Progenitor cell of endocrine pancreas (in vitro differentiated cells): ENCODE data around the gene PEX19. TPM values are rescaled to one million over a fixed set of nuclear protein-coding genes. Genes with fewer than 3 reads are reported as not detected.

Source experiments
- DNase-seq: peaks from one replicate; pipeline ENCODE4 v3.0.0; 2021; ENCODE audit warnings: low spot score; ENCODE audit not compliant: unreplicated experiment
- H3K27ac Mint-ChIP-seq: 2 replicates; pipeline ENCODE4 v1.8.0; 2021; ENCODE audit warnings: mild to moderate bottlenecking, moderate library complexity, mixed read lengths
- H3K27me3 Mint-ChIP-seq: 2 replicates; pipeline ENCODE4 v1.8.0; 2021; ENCODE audit warnings: mixed read lengths
- H3K36me3 Mint-ChIP-seq: 2 replicates; pipeline ENCODE4 v1.8.0; 2022; ENCODE audit warnings: mixed read lengths; ENCODE audit not compliant: insufficient read depth
- H3K4me1 Mint-ChIP-seq: 2 replicates; pipeline ENCODE4 v1.8.0; 2021; ENCODE audit warnings: low read depth, mixed read lengths
- H3K4me3 Mint-ChIP-seq: 2 replicates; pipeline ENCODE4 v1.8.0; 2021; ENCODE audit warnings: low read depth, mild to moderate bottlenecking, moderate library complexity, mixed read lengths
- H3K9me3 Mint-ChIP-seq: 2 replicates; pipeline ENCODE4 v1.8.0; 2021; ENCODE audit warnings: low read depth, mixed read lengths
- total RNA-seq: library from RNA; stranded (reverse); gene quantifications from 2 replicates; pipeline ENCODE4 v1.2.1, GENCODE V29; 2021
- TF ChIP-seq, protein P1 (sequence below): fragments of 200-600 bp; sonication (generic); IDR thresholded peaks from one replicate; pipeline ENCODE4 v1.5.0; 2021; ENCODE audit warnings: antibody characterized with exemption, mild to moderate bottlenecking; ENCODE audit not compliant: unreplicated experiment

Gene PEX19
- total RNA-seq, 1 donor from 2014 or later, result 73.8 TPM

DNA sequence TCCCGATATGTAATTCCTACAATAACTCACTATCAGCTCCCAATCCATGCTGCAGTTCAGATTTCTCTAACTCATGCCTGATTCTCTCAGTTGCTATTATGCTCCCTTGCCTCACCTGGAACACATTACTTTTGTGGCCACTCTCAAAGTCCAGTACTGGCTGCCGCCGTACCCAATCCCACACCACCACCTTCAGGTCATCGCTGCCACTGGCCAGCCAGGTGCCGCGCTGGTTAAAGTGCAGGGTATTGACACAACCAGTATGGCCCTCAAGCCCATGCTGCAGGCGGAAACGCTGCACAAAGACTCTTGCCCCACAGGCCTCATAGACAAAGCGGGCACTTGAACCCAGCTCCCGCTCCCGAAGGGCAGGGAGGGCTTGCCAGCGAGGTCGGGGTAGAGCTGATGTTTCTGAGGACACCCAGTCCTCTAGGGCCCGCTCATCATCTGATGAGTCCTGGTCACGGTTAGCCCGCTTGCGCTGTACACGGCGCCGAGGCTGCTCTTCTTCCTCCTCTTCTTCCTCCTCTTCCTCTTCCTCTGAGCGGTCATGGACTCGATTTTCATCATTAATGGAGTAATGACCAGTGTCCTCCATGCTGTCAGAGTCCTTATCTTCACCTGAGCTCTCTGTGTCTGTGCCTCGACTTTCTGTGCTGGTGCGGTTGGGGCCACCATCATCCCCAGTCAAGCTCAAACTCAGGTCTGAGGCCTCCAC lies 45.2 kb downstream of the PEX19 start:
- Mint-ChIP-seq H3K9me3 (no peaks in the 10 kb centered on the region), H3K4me1 (peaks cover 2% of the 10 kb centered on the region), H3K27me3 (no peaks in the 10 kb centered on the region), H3K4me3 (no peak overlapping the region), H3K27ac (no peak overlapping the region), H3K36me3 (peaks cover 12% of the 10 kb centered on the region)
- TF ChIP-seq, protein P1, sequence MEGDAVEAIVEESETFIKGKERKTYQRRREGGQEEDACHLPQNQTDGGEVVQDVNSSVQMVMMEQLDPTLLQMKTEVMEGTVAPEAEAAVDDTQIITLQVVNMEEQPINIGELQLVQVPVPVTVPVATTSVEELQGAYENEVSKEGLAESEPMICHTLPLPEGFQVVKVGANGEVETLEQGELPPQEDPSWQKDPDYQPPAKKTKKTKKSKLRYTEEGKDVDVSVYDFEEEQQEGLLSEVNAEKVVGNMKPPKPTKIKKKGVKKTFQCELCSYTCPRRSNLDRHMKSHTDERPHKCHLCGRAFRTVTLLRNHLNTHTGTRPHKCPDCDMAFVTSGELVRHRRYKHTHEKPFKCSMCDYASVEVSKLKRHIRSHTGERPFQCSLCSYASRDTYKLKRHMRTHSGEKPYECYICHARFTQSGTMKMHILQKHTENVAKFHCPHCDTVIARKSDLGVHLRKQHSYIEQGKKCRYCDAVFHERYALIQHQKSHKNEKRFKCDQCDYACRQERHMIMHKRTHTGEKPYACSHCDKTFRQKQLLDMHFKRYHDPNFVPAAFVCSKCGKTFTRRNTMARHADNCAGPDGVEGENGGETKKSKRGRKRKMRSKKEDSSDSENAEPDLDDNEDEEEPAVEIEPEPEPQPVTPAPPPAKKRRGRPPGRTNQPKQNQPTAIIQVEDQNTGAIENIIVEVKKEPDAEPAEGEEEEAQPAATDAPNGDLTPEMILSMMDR, result no peak
- DNase-seq, result no peak

DNA sequence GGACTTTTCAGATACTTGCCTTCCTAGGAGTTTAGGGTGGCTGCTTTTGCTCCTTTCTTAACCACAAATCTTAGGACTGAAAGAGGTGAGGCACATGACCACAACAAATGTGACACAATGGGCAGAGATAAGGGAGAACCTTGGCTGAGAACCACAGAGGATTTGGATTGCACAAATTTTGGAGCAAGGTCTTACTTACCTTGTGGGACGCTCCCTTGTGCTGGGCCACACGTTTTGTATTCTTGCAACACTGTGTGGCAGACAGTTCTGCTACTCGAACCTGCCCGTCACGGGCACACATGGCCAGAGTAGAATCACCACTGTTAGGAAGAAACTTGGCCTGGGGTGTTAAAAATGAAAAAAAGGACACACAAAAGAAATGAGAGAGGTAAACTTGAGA lies 46.5 kb downstream of the PEX19 start:
- peaks cover 2% of the 10 kb centered on the region for H3K4me1 Mint-ChIP-seq
- DNase-seq, result no peak
- H3K27me3 Mint-ChIP-seq, result no peaks in the 10 kb centered on the region
- H3K9me3 Mint-ChIP-seq, result no peaks in the 10 kb centered on the region
- no peak overlapping the region for H3K4me3 Mint-ChIP-seq
- peaks cover 18% of the 10 kb centered on the region for H3K36me3 Mint-ChIP-seq
- H3K27ac Mint-ChIP-seq, result no peak overlapping the region
- TF ChIP-seq, protein P1, result no peak

DNA sequence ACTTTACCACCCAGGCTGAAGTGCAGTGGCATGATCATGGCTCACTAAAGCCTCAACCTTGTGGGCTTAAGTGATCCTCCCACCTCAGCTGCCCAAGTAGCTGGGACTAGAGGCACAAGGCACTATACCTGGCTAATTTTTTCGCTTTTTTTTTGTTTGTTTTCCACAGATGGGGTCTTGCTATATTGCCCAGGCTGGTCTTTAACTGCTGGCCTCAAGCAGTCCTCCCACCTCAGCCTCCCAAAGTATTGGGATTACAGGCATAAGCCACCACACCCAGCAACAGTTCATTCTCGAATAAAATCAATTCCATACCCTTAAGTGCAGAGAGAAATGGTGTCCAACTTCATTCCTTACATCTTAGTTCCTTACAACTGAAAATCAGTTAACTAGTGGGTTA lies 47.4 kb downstream of the PEX19 start:
- TF ChIP-seq, protein P1, result no peak
- Mint-ChIP-seq H3K27me3 (no peaks in the 10 kb centered on the region), H3K36me3 (peaks cover 14% of the 10 kb centered on the region)

DNA sequence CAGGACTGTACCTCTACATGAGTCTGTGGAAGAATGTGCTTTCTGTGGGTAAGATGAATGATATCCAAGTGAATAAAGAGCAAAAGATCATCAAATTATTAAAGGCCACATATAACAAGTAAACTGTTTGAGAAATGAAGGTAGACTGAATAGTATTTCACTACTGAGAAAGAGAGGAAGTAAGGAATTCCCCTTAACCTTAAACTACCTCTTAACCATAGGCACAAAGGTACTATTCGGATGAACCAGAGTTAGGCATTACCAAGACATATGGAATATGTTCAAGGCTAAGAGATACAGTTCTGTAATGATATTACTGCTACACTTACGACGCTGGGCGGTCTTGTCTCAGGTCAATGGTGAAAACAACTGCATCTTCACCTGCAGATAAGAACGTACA lies 48.1 kb downstream of the PEX19 start:
- TF ChIP-seq, protein P1, result no peak
- Mint-ChIP-seq H3K27ac (no peak overlapping the region), H3K4me1 (no peaks in the 10 kb centered on the region), H3K9me3 (no peaks in the 10 kb centered on the region), H3K27me3 (no peaks in the 10 kb centered on the region), H3K36me3 (peaks cover 14% of the 10 kb centered on the region), H3K4me3 (no peak overlapping the region)
- no peak for DNase-seq

More for the DNA sequence above, 47.4 kb downstream of the PEX19 start:
- DNase-seq, result no peak
- H3K27ac Mint-ChIP-seq, result no peak overlapping the region
- H3K4me3 Mint-ChIP-seq, result no peak overlapping the region
- H3K9me3 Mint-ChIP-seq, result no peaks in the 10 kb centered on the region
- no peaks in the 10 kb centered on the region for H3K4me1 Mint-ChIP-seq

DNA sequence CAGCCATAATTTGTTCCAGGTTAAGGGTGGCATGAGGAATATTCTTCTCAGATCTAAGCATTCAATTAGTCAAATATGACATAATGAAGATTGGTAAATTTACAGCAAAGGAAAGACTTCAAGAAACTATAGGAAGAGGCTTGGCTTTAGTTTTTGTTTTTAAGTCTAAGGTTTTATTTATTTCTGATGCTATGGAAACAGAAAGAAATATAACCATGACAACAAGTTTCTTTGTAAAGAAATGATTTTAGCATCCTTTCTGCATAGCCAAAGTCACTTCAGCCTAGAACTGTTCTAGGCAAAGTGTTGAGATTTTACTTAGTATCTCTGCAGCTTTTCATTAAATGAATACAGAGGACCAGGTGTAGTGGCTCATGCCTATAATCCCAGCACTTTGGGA lies 52.0 kb downstream of the PEX19 start:
- H3K4me3 Mint-ChIP-seq, result no peak overlapping the region
- H3K27ac Mint-ChIP-seq, result no peak overlapping the region
- no peak for DNase-seq
- H3K36me3 Mint-ChIP-seq, result peaks cover 26% of the 10 kb centered on the region
- TF ChIP-seq, protein P1, result no peak
- H3K9me3 Mint-ChIP-seq, result no peaks in the 10 kb centered on the region
- no peaks in the 10 kb centered on the region for H3K27me3 Mint-ChIP-seq
- H3K4me1 Mint-ChIP-seq, result no peaks in the 10 kb centered on the region
